ENCODE measurements around the gene PRELID2. TPM values are rescaled to one million over a fixed set of nuclear protein-coding genes. Genes with fewer than 3 reads are reported as not detected.

Gene PRELID2
- total and polyA plus RNA-seq, 4 donors = 1.2 to 68.1 (median 5.5) TPM

GRCh38 chr5:145863003-145863402, 27.9 kb upstream of the PRELID2 start:
- Histone ChIP-seq H3K4me1 (ENCODE audit: control insufficient read depth in 5 of 5, insufficient read depth in 5 of 5, low read length in 5 of 5) (peaks cover 0 to 11% (median 0%) of the 10 kb centered on the region in 5 donors), H3K27me3 (ENCODE audit: control insufficient read depth in 3 of 3, insufficient read depth in 3 of 3, low read length in 2 of 3) (no peaks in the 10 kb centered on the region), H3K36me3 (ENCODE audit: control insufficient read depth in 4 of 4, insufficient read depth in 4 of 4, low read length in 4 of 4) (no peaks in the 10 kb centered on the region), H3K27ac (ENCODE audit: low read depth in 1 of 2, low read length in 1 of 2) (no peak overlapping the region), H3K4me3 (no peak overlapping the region), H3K9me3 (ENCODE audit: control insufficient read depth in 4 of 4, insufficient read depth in 3 of 4, low read length in 3 of 4) (no peaks in the 10 kb centered on the region), H3K9ac (ENCODE audit: insufficient read depth in 1 of 2, low read length in 2 of 2) (no peak overlapping the region)
- ATAC-seq (ENCODE audit: insufficient read depth, low FRiP score) = no peak
- WGBS, 2 donors = 80 to 90% methylated on average over 3 of the region's 3 CpGs
- TF ChIP-seq CTCF (IDR thresholded peaks at IDR 0.05; ENCODE audit: control extremely low read depth, extremely low read depth) = no peak
- DNase-seq = no peak

- DNase-seq (no peak), ATAC-seq (ENCODE audit: insufficient read depth, low FRiP score) (no peak)
- Histone ChIP-seq H3K36me3 (ENCODE audit: control insufficient read depth in 4 of 4, insufficient read depth in 4 of 4, low read length in 4 of 4) (no peaks in the 10 kb centered on the region), H3K4me3 (no peak overlapping the region), H3K27me3 (ENCODE audit: control insufficient read depth in 3 of 3, insufficient read depth in 3 of 3, low read length in 2 of 3) (no peaks in the 10 kb centered on the region), H3K4me1 (ENCODE audit: control insufficient read depth in 5 of 5, insufficient read depth in 5 of 5, low read length in 5 of 5) (peaks cover 0 to 9% (median 3%) of the 10 kb centered on the region in 5 donors), H3K9me3 (ENCODE audit: control insufficient read depth in 4 of 4, insufficient read depth in 3 of 4, low read length in 3 of 4) (no peaks in the 10 kb centered on the region), H3K9ac (ENCODE audit: insufficient read depth in 1 of 2, low read length in 2 of 2) (no peak overlapping the region), H3K27ac (ENCODE audit: low read depth in 1 of 2, low read length in 1 of 2) (no peak overlapping the region)
- TF ChIP-seq CTCF (IDR thresholded peaks at IDR 0.05; ENCODE audit: control extremely low read depth, extremely low read depth) = no peak
- 87 to 88% methylated on average over 3 of the region's 3 CpGs for WGBS, 2 donors
These were observed 24.8 kb upstream of the PRELID2 start for GRCh38 chr5:145859897-145860296.

GRCh38 chr5:145859453-145859852, 24.3 kb upstream of the PRELID2 start:
- ATAC-seq (ENCODE audit: insufficient read depth, low FRiP score) (no peak), DNase-seq (no peak)
- Histone ChIP-seq H3K9me3 (ENCODE audit: control insufficient read depth in 4 of 4, insufficient read depth in 3 of 4, low read length in 3 of 4) (no peaks in the 10 kb centered on the region), H3K9ac (ENCODE audit: insufficient read depth in 1 of 2, low read length in 2 of 2) (no peak overlapping the region), H3K4me3 (no peak overlapping the region), H3K36me3 (ENCODE audit: control insufficient read depth in 4 of 4, insufficient read depth in 4 of 4, low read length in 4 of 4) (no peaks in the 10 kb centered on the region), H3K4me1 (ENCODE audit: control insufficient read depth in 5 of 5, insufficient read depth in 5 of 5, low read length in 5 of 5) (peaks cover 0 to 9% (median 3%) of the 10 kb centered on the region in 5 donors), H3K27ac (ENCODE audit: low read depth in 1 of 2, low read length in 1 of 2) (no peak overlapping the region), H3K27me3 (ENCODE audit: control insufficient read depth in 3 of 3, insufficient read depth in 3 of 3, low read length in 2 of 3) (no peaks in the 10 kb centered on the region)
- TF ChIP-seq CTCF (IDR thresholded peaks at IDR 0.05; ENCODE audit: control extremely low read depth, extremely low read depth) = no peak
- WGBS, 2 donors = 88 to 97% methylated on average over 6 of the region's 6 CpGs

- Histone ChIP-seq H3K9me3 (ENCODE audit: control insufficient read depth in 4 of 4, insufficient read depth in 3 of 4, low read length in 3 of 4) (no peaks in the 10 kb centered on the region), H3K27me3 (ENCODE audit: control insufficient read depth in 3 of 3, insufficient read depth in 3 of 3, low read length in 2 of 3) (no peaks in the 10 kb centered on the region), H3K36me3 (ENCODE audit: control insufficient read depth in 4 of 4, insufficient read depth in 4 of 4, low read length in 4 of 4) (no peaks in the 10 kb centered on the region), H3K4me3 (no peak overlapping the region), H3K4me1 (ENCODE audit: control insufficient read depth in 5 of 5, insufficient read depth in 5 of 5, low read length in 5 of 5) (peaks cover 0 to 9% (median 3%) of the 10 kb centered on the region in 5 donors), H3K27ac (ENCODE audit: low read depth in 1 of 2, low read length in 1 of 2) (no peak overlapping the region), H3K9ac (ENCODE audit: insufficient read depth in 1 of 2, low read length in 2 of 2) (no peak overlapping the region)
- TF ChIP-seq CTCF (IDR thresholded peaks at IDR 0.05; ENCODE audit: control extremely low read depth, extremely low read depth) = no peak
- WGBS, 2 donors = 73 to 78% methylated on average over 4 of the region's 4 CpGs
- DNase-seq = no peak
- no peak for ATAC-seq (ENCODE audit: insufficient read depth, low FRiP score)
These were observed 23.8 kb upstream of the PRELID2 start for GRCh38 chr5:145858959-145859358.
